H1 (cell line): ENCODE data around the gene TIMM8A. TPM values are rescaled to one million over a fixed set of nuclear protein-coding genes. Genes with fewer than 3 reads are reported as not detected.

Source experiments
- CTCF ChIA-PET: fragments of 300-600 bp; sonication (Branson Sonifier 250); formaldehyde crosslinking; loops from one replicate; lab custom pipeline; 2021; ENCODE audit not compliant: partially characterized antibody; lab: Charles Lee
- POLR2A ChIA-PET: fragments of 300-600 bp; sonication (Branson Sonifier 250); formaldehyde crosslinking; loops from one replicate; lab custom pipeline; 2021; ENCODE audit warnings: inconsistent platforms; ENCODE audit not compliant: partially characterized antibody; lab: Charles Lee
- DNase-seq, 2 experiments: peaks; one replicate each; pipeline versions ENCODE4 v3.0.0 to v3.0.0-alpha.2; 2010 to 2022; ENCODE audit warnings: low spot score in 2 of 2, low read depth in 1 of 2, mixed read lengths in 1 of 2
- FAIRE-seq: peaks from 2 replicates; lab custom pipeline; 2011; peaks lifted over from hg19 to GRCh38; lab: Jason Lieb, UNC
- H2AFZ ChIP-seq: 2 replicates; pipeline ENCODE4 v1.8.1; 2012; ENCODE audit warnings: low read length, inconsistent platforms
- H2AK5ac ChIP-seq: 2 replicates; pipeline ENCODE4 v1.6.1; 2013; ENCODE audit warnings: low read depth, low read length
- H2BK120ac ChIP-seq: replicated peaks from 2 replicates; pipeline ENCODE3; 2013; ENCODE audit warnings: low read depth, low read length, inconsistent platforms
- H2BK12ac ChIP-seq: 2 replicates; pipeline ENCODE4 v1.6.1; 2013; ENCODE audit warnings: low read depth, low read length
- H2BK15ac ChIP-seq: 2 replicates; pipeline ENCODE4 v1.6.1; 2013; ENCODE audit warnings: low read length
- H2BK20ac ChIP-seq: 2 replicates; pipeline ENCODE4 v1.6.1; 2013; ENCODE audit warnings: low read length
- H2BK5ac ChIP-seq: 2 replicates; pipeline ENCODE4 v1.6.1; 2013; ENCODE audit warnings: low read depth, low read length
- H3K14ac ChIP-seq: 2 replicates; pipeline ENCODE4 v1.6.1; 2013; ENCODE audit warnings: inconsistent platforms; ENCODE audit not compliant: insufficient read length
- H3K18ac ChIP-seq: 2 replicates; pipeline ENCODE4 v1.6.1; 2013; ENCODE audit warnings: low read length; ENCODE audit errors: extremely low read depth
- H3K23ac ChIP-seq: 2 replicates; pipeline ENCODE4 v1.6.1; 2013; ENCODE audit warnings: inconsistent platforms; ENCODE audit not compliant: insufficient read length
- H3K23me2 ChIP-seq: 2 replicates; pipeline ENCODE4 v1.6.1; 2013; ENCODE audit warnings: low read depth, low read length
- H3K27ac ChIP-seq: 2 replicates; pipeline ENCODE4 v1.6.1; 2011; ENCODE audit warnings: low read depth, low read length, inconsistent platforms
- H3K27me3 ChIP-seq, 4 experiments: replicated peaks in 1 of 4; 1 replicate in 1 of 4; 2 replicates in 3 of 4; pipeline versions ENCODE4 v1.6.1 to v1.8.1; 2011 to 2013; ENCODE audit warnings: low read length in 3 of 4, mild to moderate bottlenecking in 3 of 4, inconsistent platforms in 2 of 4, mixed read lengths in 2 of 4, moderate library complexity in 1 of 4; ENCODE audit not compliant: control insufficient read depth in 3 of 4, insufficient read depth in 3 of 4; ENCODE audit errors: extremely low read depth in 1 of 4
- H3K36me3 ChIP-seq, 4 experiments: 2 replicates each; pipeline versions ENCODE4 v1.6.1 to v1.8.1; 2011 to 2013; ENCODE audit warnings: mild to moderate bottlenecking in 4 of 4, low read length in 3 of 4, moderate library complexity in 2 of 4, control low read depth in 1 of 4, inconsistent platforms in 1 of 4; ENCODE audit not compliant: insufficient read depth in 4 of 4, control insufficient read depth in 2 of 4
- H3K4ac ChIP-seq: replicated peaks from 2 replicates; pipeline ENCODE3; 2013; ENCODE audit warnings: low read length, low read depth, mixed read lengths, inconsistent platforms; ENCODE audit not compliant: insufficient read length
- H3K4me1 ChIP-seq, 4 experiments: replicated peaks in 1 of 4; 1 replicate in 1 of 4; 2 replicates in 3 of 4; pipeline versions ENCODE4 v1.6.1 to v1.8.1; 2011 to 2013; ENCODE audit warnings: low read length in 3 of 4, inconsistent platforms in 2 of 4, mixed read lengths in 1 of 4; ENCODE audit not compliant: insufficient read depth in 4 of 4, control insufficient read depth in 3 of 4
- H3K4me2 ChIP-seq, 2 experiments: 2 replicates each; pipeline versions ENCODE4 v1.6.1 to v1.8.1; 2011 to 2013; ENCODE audit warnings: low read depth in 2 of 2, low read length in 2 of 2, control low read depth in 1 of 2, inconsistent platforms in 1 of 2, mild to moderate bottlenecking in 1 of 2; ENCODE audit not compliant: insufficient read depth in 1 of 2
- H3K4me3 ChIP-seq, 4 experiments: fragments of 200-600, 300-600 bp in 1 of 4; sonication (generic), shearing (Covaris generic), sonication (Bioruptor Twin) in 1 of 4; 2 replicates each; pipeline versions ENCODE4 v1.5.1 to v1.8.1; 2011 to 2016; ENCODE audit warnings: low read length in 4 of 4, low read depth in 3 of 4, control low read depth in 2 of 4, inconsistent platforms in 2 of 4, mild to moderate bottlenecking in 2 of 4, mixed read lengths in 1 of 4, moderate library complexity in 1 of 4; ENCODE audit not compliant: insufficient read depth in 2 of 4; ENCODE audit errors: extremely low read depth in 1 of 4
- H3K56ac ChIP-seq: replicated peaks from 2 replicates; pipeline ENCODE3; 2013; ENCODE audit warnings: low read depth, mild to moderate bottlenecking, mixed read lengths, low read length, inconsistent platforms; ENCODE audit not compliant: insufficient read length
- H3K79me1 ChIP-seq: 2 replicates; pipeline ENCODE4 v1.6.1; 2013; ENCODE audit warnings: low read depth, low read length, control low read depth
- H3K79me2 ChIP-seq, 2 experiments: 2 replicates each; pipeline versions ENCODE4 v1.6.1 to v1.8.1; 2012 to 2013; ENCODE audit warnings: low read length in 2 of 2, mild to moderate bottlenecking in 2 of 2, inconsistent platforms in 1 of 2; ENCODE audit not compliant: insufficient read depth in 2 of 2, control insufficient read depth in 1 of 2
- H3K9ac ChIP-seq, 4 experiments: replicated peaks in 1 of 4; 1 replicate in 1 of 4; 2 replicates in 3 of 4; pipeline versions ENCODE4 v1.6.1 to v1.8.1; 2011 to 2013; ENCODE audit warnings: low read depth in 3 of 4, low read length in 3 of 4, control low read depth in 2 of 4, mild to moderate bottlenecking in 2 of 4, moderate library complexity in 2 of 4, inconsistent platforms in 1 of 4; ENCODE audit errors: extremely low read depth in 1 of 4
- H3K9me3 ChIP-seq, 2 experiments: 2 replicates each; pipeline versions ENCODE4 v1.6.1 to v1.8.1; 2012 to 2013; ENCODE audit warnings: mild to moderate bottlenecking in 2 of 2, moderate library complexity in 2 of 2, control low read depth in 1 of 2, inconsistent platforms in 1 of 2, low read depth in 1 of 2, low read length in 1 of 2, mixed read lengths in 1 of 2; ENCODE audit not compliant: insufficient read depth in 2 of 2
- H4K20me1 ChIP-seq, 2 experiments: replicated peaks in 1 of 2; 2 replicates each; pipeline versions ENCODE3 to v1.8.1; 2011 to 2013; ENCODE audit warnings: inconsistent platforms in 2 of 2, low read length in 2 of 2, mild to moderate bottlenecking in 1 of 2; ENCODE audit not compliant: insufficient read depth in 2 of 2, control insufficient read depth in 1 of 2
- H4K5ac ChIP-seq: 2 replicates; pipeline ENCODE4 v1.6.1; 2013; ENCODE audit warnings: low read length, low read depth, mixed read lengths, inconsistent platforms; ENCODE audit not compliant: insufficient read length
- H4K8ac ChIP-seq: 2 replicates; pipeline ENCODE4 v1.8.0; 2013; ENCODE audit warnings: mild to moderate bottlenecking, moderate library complexity, low read length, inconsistent platforms; ENCODE audit not compliant: insufficient read depth; ENCODE audit errors: extremely low read depth
- H4K91ac ChIP-seq: replicated peaks from 2 replicates; pipeline ENCODE3; 2013; ENCODE audit warnings: low read length, mixed read lengths, inconsistent platforms; ENCODE audit not compliant: insufficient read length
- WGBS, 2 experiments: shearing (Covaris generic) in 1 of 2; methylation state at CpG; one replicate each; pipeline versions ENCODE4 v1.1.6 to v1.1.7; 2013 to 2015; ENCODE audit warnings: low lambda C conversion rate in 2 of 2, mixed read lengths in 2 of 2, inconsistent platforms in 1 of 2, low coverage in 1 of 2, missing lambda C conversion rate in 1 of 2; ENCODE audit not compliant: insufficient replicate concordance in 2 of 2, insufficient coverage in 1 of 2, insufficient read length in 1 of 2; ENCODE audit errors: extremely low coverage in 1 of 2, missing lambda C conversion rate in 1 of 2; 5-methylcytosine and 5-hydroxymethylcytosine counted together
- polyA plus RNA-seq, 7 experiments: library from polyadenylated mRNA; depleted of rRNA in 3 of 7; stranded (reverse) in 5 of 7; unstranded in 2 of 7; fragments of >200 nt in 5 of 7; fragments of 200-250 nt in 2 of 7; gene quantifications; 1 replicate in 5 of 7; 2 replicates in 1 of 7; 4 replicates in 1 of 7; pipeline versions ENCODE4 v1.2.1 to v1.2.3, GENCODE V29; 2011 to 2013; ENCODE audit warnings: missing spikeins in 2 of 7, mixed read lengths in 2 of 7
- total RNA-seq: library from RNA; stranded (reverse); fragmentation: NEBNext Ultra II Directional; extraction: Animal tissue kit (Norgen Biotek cat#: 25700); gene quantifications from 2 replicates; pipeline ENCODE4 v1.2.1, GENCODE V29; 2021
- TF ChIP-seq, protein P1 (sequence below): IDR thresholded peaks from 2 replicates; pipeline ENCODE4 v1.6.1; 2011; ENCODE audit warnings: low read depth, mild to moderate bottlenecking, low read length; ENCODE audit not compliant: insufficient read depth

TIMM8A gene
- total and polyA plus RNA-seq, 2 of the 8 experiments (the other 6 are each of a cell fraction or from before 2014, with no cell fraction given), result 16.1 to 38.1 TPM

DNA sequence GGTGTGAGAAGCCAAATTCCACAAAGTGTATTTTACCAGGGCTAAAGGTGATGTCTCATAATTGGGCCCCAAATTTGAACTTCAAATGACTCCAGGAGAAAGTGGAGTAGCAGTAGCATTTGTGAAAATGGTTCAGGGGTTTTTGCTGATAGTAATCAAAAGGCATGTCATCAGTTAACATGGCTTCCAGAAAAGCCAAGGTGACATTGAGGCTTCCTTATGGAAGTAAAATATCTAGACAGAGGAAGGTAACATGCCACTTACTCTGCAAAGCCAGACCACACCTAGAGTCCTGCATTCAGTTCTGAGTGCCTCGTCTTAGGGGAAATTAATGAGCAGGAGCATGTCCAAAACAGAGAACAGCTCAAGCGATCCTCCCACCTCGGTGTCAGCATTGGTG is 40.1 kb upstream of the TIMM8A start:
- no peak overlapping the region for H3K4ac ChIP-seq
- no peak overlapping the region for H2AK5ac ChIP-seq
- H3K56ac ChIP-seq, result no peak overlapping the region
- H4K8ac ChIP-seq, result no peak overlapping the region
- no peak overlapping the region for H2BK12ac ChIP-seq
- no peaks in the 10 kb centered on the region for H3K9me3 ChIP-seq
- no peaks in the 10 kb centered on the region for H3K27me3 ChIP-seq
- H3K4me2 ChIP-seq, result no peak overlapping the region
- no peak overlapping the region for H2BK120ac ChIP-seq
- H3K14ac ChIP-seq, result no peak overlapping the region
- 87% methylated on average over 3 of the region's 3 CpGs; no CpG with 5 or more reads in 1 of the 2 experiments for WGBS, 2 experiments
- H3K36me3 ChIP-seq, result peaks cover 6 to 22% (median 13%) of the 10 kb centered on the region in 4 experiments
- H3K23me2 ChIP-seq, result peaks cover 4% of the 10 kb centered on the region; the same call in 1 of the 2 replicates
- no peak overlapping the region for H3K27ac ChIP-seq
- H3K18ac ChIP-seq, result no peak overlapping the region
- H4K91ac ChIP-seq, result no peak overlapping the region
- DNase-seq (no peak), FAIRE-seq (no peak)
- H3K79me1 ChIP-seq, result no peaks in the 10 kb centered on the region
- H2BK15ac ChIP-seq, result no peak overlapping the region
- H3K9ac ChIP-seq, result no peak overlapping the region
- H2BK5ac ChIP-seq, result no peak overlapping the region
- H2AFZ ChIP-seq, result no peak overlapping the region
- no peak overlapping the region for H2BK20ac ChIP-seq
- no peaks in the 10 kb centered on the region; a peak in 1 of 7 replicates for H3K4me1 ChIP-seq
- no peak overlapping the region for H3K23ac ChIP-seq
- TF ChIP-seq, protein P1, sequence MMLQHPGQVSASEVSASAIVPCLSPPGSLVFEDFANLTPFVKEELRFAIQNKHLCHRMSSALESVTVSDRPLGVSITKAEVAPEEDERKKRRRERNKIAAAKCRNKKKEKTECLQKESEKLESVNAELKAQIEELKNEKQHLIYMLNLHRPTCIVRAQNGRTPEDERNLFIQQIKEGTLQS, result no peak
- peaks cover 0 to 23% of the 10 kb centered on the region in 2 experiments; a peak in 2 of 4 replicates for H3K79me2 ChIP-seq
- ChIA-PET CTCF (no interaction called here), POLR2A (interaction anchor here (0.9 to 1.3 kb wide), 2 partner anchors 8 to 140 kb away, joined by 3 read pairs; no protein-coding TSS in a partner anchor)
- H4K20me1 ChIP-seq, result no peaks in the 10 kb centered on the region
- no peak overlapping the region for H4K5ac ChIP-seq
- H3K4me3 ChIP-seq, result no peak overlapping the region
